ENCODE results near the gene CEP112.

Gene CEP112

DNA sequence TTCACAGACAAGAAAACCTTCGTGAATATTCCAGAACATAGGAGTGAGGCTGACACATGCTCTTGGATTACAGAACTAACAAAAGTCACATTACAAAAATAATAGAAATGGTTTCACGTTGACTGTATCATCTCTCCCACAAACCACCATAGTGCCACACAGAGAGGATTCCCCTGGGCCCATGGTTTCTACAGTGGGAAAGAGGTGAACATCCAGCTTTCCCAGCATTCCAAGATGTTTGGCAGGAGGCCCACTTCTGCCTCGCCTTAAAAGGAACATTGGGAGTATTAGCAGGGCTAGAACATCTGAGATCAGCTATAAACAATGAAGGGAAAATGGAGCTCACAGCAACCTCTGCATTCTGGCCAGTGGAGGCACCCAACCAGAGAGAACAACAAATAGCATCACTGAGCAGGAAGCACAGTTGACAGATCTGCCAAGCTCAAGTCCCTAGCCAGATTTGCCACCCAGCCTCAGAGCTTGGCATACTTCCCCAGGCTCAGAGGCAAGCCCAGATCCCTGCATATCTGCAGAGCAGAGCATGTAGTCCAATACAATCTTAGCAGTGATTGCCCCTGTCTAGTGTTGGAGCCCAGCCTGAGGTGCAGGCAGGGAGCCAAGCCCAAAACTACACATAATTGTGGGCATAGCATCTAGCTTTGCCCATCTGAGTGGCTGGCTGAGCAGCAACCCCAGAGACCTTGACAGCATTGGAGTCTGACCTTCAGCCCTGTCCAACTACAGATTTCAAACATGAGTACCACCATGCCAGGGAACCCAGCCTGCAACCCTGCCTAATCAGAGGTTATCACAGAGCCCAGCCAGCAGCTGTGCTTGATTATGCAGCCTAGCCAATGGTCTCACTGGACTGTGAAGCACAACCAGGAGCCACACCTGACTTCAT lies 260.4 kb downstream of the CEP112 start:
- Histone ChIP-seq H2AFZ (ENCODE audit: low read length) (no peak overlapping the region), H3K27ac (ENCODE audit: low read length) (no peak overlapping the region), H3F3A (ENCODE audit: insufficient read depth, low read length) (no peaks in the 10 kb centered on the region), H3K9me2 (replicated peaks; ENCODE audit: insufficient read depth, low read length) (no peaks in the 10 kb centered on the region), H3K9ac (ENCODE audit: low read length) (no peak overlapping the region), H3K79me2 (ENCODE audit: low read length) (no peaks in the 10 kb centered on the region), H3K4me3 (ENCODE audit: low read length) (no peak overlapping the region), H4K20me1 (ENCODE audit: insufficient read depth, low read length) (no peaks in the 10 kb centered on the region), H3K4me1 (ENCODE audit: low read length) (no peaks in the 10 kb centered on the region), H3K9me3 (replicated peaks; ENCODE audit: insufficient read depth, low read length) (no peaks in the 10 kb centered on the region), H3K27me3 (replicated peaks; ENCODE audit: insufficient read depth, low read length) (no peaks in the 10 kb centered on the region), H3K36me3 (replicated peaks; ENCODE audit: insufficient read depth, low read length) (no peaks in the 10 kb centered on the region), H3K4me2 (ENCODE audit: low read depth, low read length) (no peak overlapping the region)
- no peak for DNase-seq
- TF ChIP-seq EZH2phosphoT487 (IDR thresholded peaks at IDR 0.05; ENCODE audit: low read length): no peak
- TF ChIP-seq EZH2 (optimal IDR thresholded peaks at IDR 0.05; ENCODE audit: low read depth, low read length): no peak
- TF ChIP-seq, protein P1, sequence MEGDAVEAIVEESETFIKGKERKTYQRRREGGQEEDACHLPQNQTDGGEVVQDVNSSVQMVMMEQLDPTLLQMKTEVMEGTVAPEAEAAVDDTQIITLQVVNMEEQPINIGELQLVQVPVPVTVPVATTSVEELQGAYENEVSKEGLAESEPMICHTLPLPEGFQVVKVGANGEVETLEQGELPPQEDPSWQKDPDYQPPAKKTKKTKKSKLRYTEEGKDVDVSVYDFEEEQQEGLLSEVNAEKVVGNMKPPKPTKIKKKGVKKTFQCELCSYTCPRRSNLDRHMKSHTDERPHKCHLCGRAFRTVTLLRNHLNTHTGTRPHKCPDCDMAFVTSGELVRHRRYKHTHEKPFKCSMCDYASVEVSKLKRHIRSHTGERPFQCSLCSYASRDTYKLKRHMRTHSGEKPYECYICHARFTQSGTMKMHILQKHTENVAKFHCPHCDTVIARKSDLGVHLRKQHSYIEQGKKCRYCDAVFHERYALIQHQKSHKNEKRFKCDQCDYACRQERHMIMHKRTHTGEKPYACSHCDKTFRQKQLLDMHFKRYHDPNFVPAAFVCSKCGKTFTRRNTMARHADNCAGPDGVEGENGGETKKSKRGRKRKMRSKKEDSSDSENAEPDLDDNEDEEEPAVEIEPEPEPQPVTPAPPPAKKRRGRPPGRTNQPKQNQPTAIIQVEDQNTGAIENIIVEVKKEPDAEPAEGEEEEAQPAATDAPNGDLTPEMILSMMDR (IDR thresholded peaks at IDR 0.05; ENCODE audit: low read length): no peak

DNA sequence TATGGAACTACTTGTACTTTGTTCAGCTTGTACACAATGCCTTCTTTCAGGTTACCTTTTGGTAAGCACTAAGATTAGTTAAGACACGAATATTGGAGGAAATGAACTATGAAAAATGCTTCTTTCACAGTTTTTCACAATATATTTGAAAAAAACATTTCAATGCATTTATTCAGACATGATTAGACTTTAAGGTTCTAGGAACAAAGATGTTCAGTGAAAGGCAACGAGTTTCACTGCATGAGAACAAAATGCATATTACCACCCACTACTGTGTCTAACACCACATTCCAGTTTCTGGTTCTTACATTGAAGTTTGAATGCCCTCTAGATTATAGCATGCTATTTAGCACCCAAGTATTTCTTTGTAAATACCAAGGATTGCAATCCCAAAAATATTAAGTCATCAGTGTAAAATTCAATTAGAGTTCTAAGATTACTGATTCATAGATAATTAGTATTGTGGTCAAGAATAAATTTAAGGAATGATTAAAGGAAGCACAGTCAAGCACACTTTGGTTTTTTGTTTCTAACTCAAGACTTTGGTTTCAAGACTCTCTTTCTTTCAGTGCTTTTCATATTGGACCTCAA lies 261.7 kb downstream of the CEP112 start:
- no peak overlapping the region for H3K27ac ChIP-seq (ENCODE audit: low read length)

DNA sequence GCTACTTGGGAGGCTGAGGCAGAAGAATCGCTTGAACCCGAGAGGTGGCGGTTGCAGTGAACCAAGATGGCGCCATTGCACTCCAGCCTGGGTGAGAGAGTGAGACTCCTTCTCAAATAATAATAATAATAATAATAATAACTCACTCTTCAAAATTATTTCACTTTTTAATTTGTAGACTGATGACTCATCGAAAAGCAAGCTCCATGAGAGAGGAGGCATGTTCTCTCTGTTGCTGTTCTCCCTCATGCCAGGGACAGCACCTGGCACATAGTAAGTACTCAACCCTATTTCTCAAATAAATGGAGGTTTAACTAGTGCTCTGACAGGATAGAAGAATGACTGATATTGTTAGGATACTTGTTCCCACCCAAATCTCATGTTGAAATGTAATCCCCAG lies 265.3 kb downstream of the CEP112 start:
- no peaks in the 10 kb centered on the region for H4K20me1 ChIP-seq (ENCODE audit: insufficient read depth, low read length)
- no peaks in the 10 kb centered on the region for H3K27me3 ChIP-seq (replicated peaks; ENCODE audit: insufficient read depth, low read length)
- H3K4me3 ChIP-seq (ENCODE audit: low read length): no peak overlapping the region
- H3K4me1 ChIP-seq (ENCODE audit: low read length): no peaks in the 10 kb centered on the region
- no peak overlapping the region for H3K9ac ChIP-seq (ENCODE audit: low read length)
- H3K79me2 ChIP-seq (ENCODE audit: low read length): no peaks in the 10 kb centered on the region
- H3F3A ChIP-seq (ENCODE audit: insufficient read depth, low read length): no peaks in the 10 kb centered on the region
- no peak for TF ChIP-seq EZH2phosphoT487 (IDR thresholded peaks at IDR 0.05; ENCODE audit: low read length)
- no peak for TF ChIP-seq EZH2 (optimal IDR thresholded peaks at IDR 0.05; ENCODE audit: low read depth, low read length)
- TF ChIP-seq, protein P1 (IDR thresholded peaks at IDR 0.05; ENCODE audit: low read length): no peak
- H3K4me2 ChIP-seq (ENCODE audit: low read depth, low read length): no peak overlapping the region
- H3K9me3 ChIP-seq (replicated peaks; ENCODE audit: insufficient read depth, low read length): no peaks in the 10 kb centered on the region
- no peaks in the 10 kb centered on the region for H3K36me3 ChIP-seq (replicated peaks; ENCODE audit: insufficient read depth, low read length)
- no peak overlapping the region for H3K27ac ChIP-seq (ENCODE audit: low read length)
- DNase-seq: no peak
- no peaks in the 10 kb centered on the region for H3K9me2 ChIP-seq (replicated peaks; ENCODE audit: insufficient read depth, low read length)
- H2AFZ ChIP-seq (ENCODE audit: low read length): no peak overlapping the region

More for the DNA sequence above, 261.7 kb downstream of the CEP112 start:
- Histone ChIP-seq H3K4me2 (ENCODE audit: low read depth, low read length) (no peak overlapping the region), H3K27me3 (replicated peaks; ENCODE audit: insufficient read depth, low read length) (no peaks in the 10 kb centered on the region), H3K4me1 (ENCODE audit: low read length) (no peaks in the 10 kb centered on the region), H3K9me2 (replicated peaks; ENCODE audit: insufficient read depth, low read length) (no peaks in the 10 kb centered on the region), H3K9ac (ENCODE audit: low read length) (no peak overlapping the region), H2AFZ (ENCODE audit: low read length) (no peak overlapping the region), H3F3A (ENCODE audit: insufficient read depth, low read length) (no peaks in the 10 kb centered on the region), H4K20me1 (ENCODE audit: insufficient read depth, low read length) (no peaks in the 10 kb centered on the region), H3K36me3 (replicated peaks; ENCODE audit: insufficient read depth, low read length) (no peaks in the 10 kb centered on the region), H3K79me2 (ENCODE audit: low read length) (no peaks in the 10 kb centered on the region), H3K9me3 (replicated peaks; ENCODE audit: insufficient read depth, low read length) (no peaks in the 10 kb centered on the region), H3K4me3 (ENCODE audit: low read length) (no peak overlapping the region)
- TF ChIP-seq, protein P1 (IDR thresholded peaks at IDR 0.05; ENCODE audit: low read length): no peak
- TF ChIP-seq EZH2 (optimal IDR thresholded peaks at IDR 0.05; ENCODE audit: low read depth, low read length): no peak
- no peak for TF ChIP-seq EZH2phosphoT487 (IDR thresholded peaks at IDR 0.05; ENCODE audit: low read length)
- no peak for DNase-seq

Data from MM.1S (cell line).